GM21381 (cell line): Measurements from ENCODE around the gene KLF6.

Source experiments
- ATAC-seq: cut with Tn5 transposase; IDR thresholded peaks from one replicate; pipeline ENCODE4 v1.9.1; 2021; ENCODE audit warnings: mild to moderate bottlenecking, moderate library complexity; ENCODE audit not compliant: unreplicated experiment

Gene KLF6

GRCh38 chr10:3812141-3812540, 27.1 kb upstream of the KLF6 start:
- no peak for ATAC-seq

GRCh38 chr10:3811291-3811870, 26.4 kb upstream of the KLF6 start:
- peak; percentile 69 for ATAC-seq

GRCh38 chr10:3808689-3809199, 23.7 kb upstream of the KLF6 start:
- no peak for ATAC-seq

- no peak for ATAC-seq
Observed at GRCh38 chr10:3807928-3808496, 23.0 kb upstream of the KLF6 start.

GRCh38 chr10:3807211-3807927, 22.4 kb upstream of the KLF6 start:
- no peak for ATAC-seq

- no peak for ATAC-seq
Observed at GRCh38 chr10:3806603-3807002, 21.6 kb upstream of the KLF6 start.

- ATAC-seq, result peak; percentile 44
Observed at GRCh38 chr10:3805791-3806461, 20.9 kb upstream of the KLF6 start.

GRCh38 chr10:3805201-3805790, 20.3 kb upstream of the KLF6 start:
- no peak for ATAC-seq

- ATAC-seq, result no peak
Observed at GRCh38 chr10:3803927-3804741, 19.1 kb upstream of the KLF6 start.

- no peak for ATAC-seq
Observed at GRCh38 chr10:3803295-3803926, 18.4 kb upstream of the KLF6 start.

- no peak for ATAC-seq
Observed at GRCh38 chr10:3802526-3803265, 17.7 kb upstream of the KLF6 start.

GRCh38 chr10:3801558-3802192, 16.7 kb upstream of the KLF6 start:
- ATAC-seq, result no peak

- no peak for ATAC-seq
Observed at GRCh38 chr10:3800586-3800985, 15.6 kb upstream of the KLF6 start.

- ATAC-seq, result no peak
Observed at GRCh38 chr10:3797750-3798149, 12.7 kb upstream of the KLF6 start.

GRCh38 chr10:3793553-3793952, 8.5 kb upstream of the KLF6 start:
- ATAC-seq, result no peak

- no peak for ATAC-seq
Observed at GRCh38 chr10:3792710-3793219, 7.8 kb upstream of the KLF6 start.

GRCh38 chr10:3791974-3792633, 7.1 kb upstream of the KLF6 start:
- no peak for ATAC-seq

GRCh38 chr10:3790858-3791257, 5.8 kb upstream of the KLF6 start:
- ATAC-seq, result no peak
